A172 (cell line): ENCODE data around the gene LOX. TPM values are rescaled to one million over a fixed set of nuclear protein-coding genes. Genes with fewer than 3 reads are reported as not detected.
A peak's percentile ranks its signal among the peaks of the same experiment; 100 is the strongest.

ENCODE experiments used
- DNase-seq: peaks from one replicate; pipeline ENCODE4 v3.0.0-alpha.2; 2015; ENCODE audit warnings: low spot score
- total RNA-seq: library from RNA; depleted of rRNA; stranded (reverse); fragments of >200 nt; shearing (Covaris generic); gene quantifications from 2 replicates; pipeline ENCODE4 v1.2.3, GENCODE V29; 2014; rRNA removed

LOX gene, protein sequence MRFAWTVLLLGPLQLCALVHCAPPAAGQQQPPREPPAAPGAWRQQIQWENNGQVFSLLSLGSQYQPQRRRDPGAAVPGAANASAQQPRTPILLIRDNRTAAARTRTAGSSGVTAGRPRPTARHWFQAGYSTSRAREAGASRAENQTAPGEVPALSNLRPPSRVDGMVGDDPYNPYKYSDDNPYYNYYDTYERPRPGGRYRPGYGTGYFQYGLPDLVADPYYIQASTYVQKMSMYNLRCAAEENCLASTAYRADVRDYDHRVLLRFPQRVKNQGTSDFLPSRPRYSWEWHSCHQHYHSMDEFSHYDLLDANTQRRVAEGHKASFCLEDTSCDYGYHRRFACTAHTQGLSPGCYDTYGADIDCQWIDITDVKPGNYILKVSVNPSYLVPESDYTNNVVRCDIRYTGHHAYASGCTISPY
- total RNA-seq: 22.2 and 27.2 TPM in 2 replicates

- DNase-seq: peak; percentile 75
Measured at GRCh38 chr5:122078116-122079110, at the start of gene LOX. Gene LOX, minus strand, starts transcription at chr5:122078259. Its CDS starts 274 bp downstream, at chr5:122077985.

DNA sequence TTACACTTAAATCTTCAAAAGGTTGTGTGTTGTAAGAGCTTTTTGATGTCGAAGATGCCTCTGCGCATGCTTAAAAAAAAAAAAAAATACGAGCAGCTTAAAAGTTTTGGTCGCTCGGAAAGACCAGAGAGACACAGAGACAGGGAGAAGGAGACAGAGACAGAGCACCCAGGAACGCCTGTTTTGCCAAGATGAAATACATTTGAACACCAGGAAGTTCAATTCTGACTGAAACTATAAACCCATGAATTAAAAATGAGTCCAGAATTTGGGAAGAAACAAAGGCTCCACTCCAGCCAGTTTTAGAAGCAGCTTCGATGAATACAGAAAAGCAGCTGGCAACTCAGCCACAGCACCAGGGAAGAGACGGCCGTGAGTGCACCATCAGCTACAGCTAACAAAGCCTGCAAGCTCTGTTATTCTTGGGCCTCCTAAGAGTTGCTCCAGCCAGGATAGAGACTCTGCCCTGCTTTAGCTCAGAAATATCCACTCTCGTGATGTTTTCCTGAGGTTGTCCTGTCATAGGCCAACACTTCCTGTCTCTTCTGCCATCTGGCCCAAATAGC, 48.8 kb upstream of the LOX start:
- no peak for DNase-seq

GRCh38 chr5:122126177-122126755, 48.2 kb upstream of the LOX start:
- DNase-seq: peak; percentile 9

GRCh38 chr5:122124766-122125165, 46.7 kb upstream of the LOX start:
- DNase-seq: no peak

DNA sequence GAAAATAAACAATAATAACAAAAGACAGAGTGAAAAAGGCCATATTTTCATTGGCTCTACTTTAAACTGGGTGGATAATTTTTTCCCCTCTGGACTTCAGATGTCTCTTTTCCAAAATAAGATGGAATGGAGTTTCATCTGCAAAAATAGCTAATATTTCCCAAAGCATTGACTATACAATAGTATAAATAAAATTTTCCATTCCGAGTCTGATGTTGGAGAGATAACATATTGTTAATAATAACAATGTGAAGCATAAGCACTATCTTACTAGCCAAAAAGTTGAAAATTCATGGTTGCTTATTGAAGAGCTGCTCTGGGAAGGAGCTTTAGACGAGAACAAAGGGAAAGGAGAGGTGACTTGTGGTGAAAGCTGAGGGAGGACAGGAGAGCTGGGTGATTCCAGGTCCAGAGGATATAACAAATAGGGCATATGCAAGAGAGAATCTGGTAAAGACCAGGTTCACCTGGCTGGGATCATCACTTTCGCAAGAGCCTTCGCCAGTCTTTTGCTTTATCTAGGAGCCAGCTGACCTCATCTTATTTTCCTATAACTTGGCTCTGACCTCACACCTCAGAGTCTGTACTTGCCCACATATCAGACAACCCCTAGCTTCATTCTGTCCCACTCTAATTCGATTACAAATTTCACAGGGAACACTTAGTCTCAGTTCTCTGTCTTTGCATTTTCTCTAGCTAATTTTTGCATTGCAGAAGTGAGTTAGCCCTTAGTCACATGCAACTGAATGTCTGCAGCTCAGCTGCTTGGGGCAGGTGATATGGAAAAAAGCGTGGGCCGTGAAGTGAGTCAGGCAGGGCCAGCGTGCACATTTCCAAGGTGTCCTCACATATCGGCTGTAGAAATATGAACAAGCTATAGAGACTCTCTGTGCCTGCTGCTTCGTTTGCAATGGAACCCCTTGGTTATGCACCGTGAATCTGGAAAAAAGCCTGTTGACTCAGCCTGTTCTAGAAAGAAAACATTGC, 43.7 kb upstream of the LOX start:
- no peak for DNase-seq

GRCh38 chr5:122120957-122121356, 42.9 kb upstream of the LOX start:
- peak; percentile 30 for DNase-seq

DNA sequence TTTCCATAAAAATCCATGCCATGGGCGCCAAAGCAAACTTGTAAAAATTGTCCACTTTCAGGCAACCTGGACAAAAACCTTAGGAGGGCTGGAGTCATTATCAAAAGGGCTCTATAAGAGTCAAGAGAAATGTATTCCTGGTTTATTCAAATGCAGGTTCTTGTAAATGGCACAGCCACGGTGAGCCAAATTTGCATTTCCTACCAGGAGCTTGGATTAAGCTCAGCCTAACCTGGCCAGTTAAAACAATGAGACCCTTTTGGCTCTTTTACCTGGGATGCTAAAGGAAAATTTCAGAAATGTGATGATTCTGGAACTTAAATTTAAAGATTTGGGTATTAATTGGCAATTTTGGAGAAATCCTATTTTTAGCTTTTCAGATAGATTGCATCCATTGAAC, 42.4 kb upstream of the LOX start:
- no peak for DNase-seq

GRCh38 chr5:122119205-122119604, 41.1 kb upstream of the LOX start:
- DNase-seq: no peak

DNA sequence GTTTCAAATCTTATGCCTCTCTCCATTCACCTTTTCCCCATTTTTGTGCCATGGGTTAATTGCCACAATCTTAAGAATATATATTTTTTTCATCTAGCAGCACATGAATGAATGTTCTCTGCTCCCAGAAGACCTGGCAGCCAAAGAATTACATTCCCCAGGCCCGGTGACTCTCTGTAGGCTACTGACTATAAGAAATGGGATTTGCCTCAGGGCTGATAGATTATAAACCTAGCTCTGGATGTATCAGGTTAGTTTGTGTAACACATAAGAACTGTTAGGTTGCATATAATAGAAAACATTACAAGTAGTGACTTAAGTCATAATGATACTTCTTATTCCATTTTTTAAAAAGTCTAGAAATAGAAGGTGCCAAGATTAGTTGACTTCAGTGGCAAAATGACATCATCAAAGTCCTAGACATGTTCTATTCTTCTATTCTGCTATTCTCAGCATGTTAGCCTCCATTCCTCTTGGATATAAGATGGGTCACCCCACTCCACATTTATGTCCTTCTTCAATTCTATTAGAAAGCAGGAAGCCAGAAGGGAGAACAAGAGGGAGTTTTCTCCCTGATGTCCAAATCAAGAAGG, 40.4 kb upstream of the LOX start:
- no peak for DNase-seq

- DNase-seq: no peak
Measured at GRCh38 chr5:122114501-122114900, 36.4 kb upstream of the LOX start.

GRCh38 chr5:122112733-122113558, 34.9 kb upstream of the LOX start:
- DNase-seq: no peak

DNA sequence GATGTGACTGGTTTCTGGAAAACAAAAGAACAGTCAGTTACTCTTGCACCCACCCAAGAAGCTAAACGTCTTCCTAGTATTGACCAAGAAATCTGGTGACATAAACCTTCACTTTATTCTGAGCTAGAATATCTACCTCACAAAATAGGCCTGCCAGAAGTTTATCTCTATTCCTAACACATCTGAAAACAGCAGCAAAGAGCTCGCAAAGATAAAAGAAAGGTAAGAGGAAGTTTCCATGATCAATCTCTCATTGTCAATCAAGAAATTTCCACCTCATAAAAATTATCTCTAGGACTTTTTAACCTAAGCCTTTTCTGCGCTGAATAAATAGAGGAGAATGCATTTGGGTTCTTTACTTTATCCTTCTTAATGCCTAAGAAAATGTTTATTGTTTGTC, 34.0 kb upstream of the LOX start:
- DNase-seq: no peak

DNA sequence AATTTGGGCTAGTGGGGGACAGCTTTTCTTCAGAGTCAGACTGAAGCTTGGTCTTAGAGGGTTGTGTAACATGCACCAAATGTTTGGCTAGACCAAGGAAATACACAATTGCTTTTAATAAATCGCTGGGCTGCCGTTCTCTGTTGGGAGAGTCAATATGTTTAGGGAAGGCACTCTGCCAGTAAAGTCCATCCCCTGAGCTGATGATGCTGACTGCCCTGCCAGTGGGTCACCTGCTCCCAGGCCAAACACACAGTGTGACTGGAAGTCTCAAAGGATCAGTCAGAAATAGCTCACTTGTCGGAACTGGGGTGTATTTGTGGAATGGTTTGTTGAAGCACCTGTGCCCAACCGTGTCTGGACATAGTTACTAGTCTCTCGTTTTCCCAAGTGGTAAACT, 33.4 kb upstream of the LOX start:
- DNase-seq: no peak

DNA sequence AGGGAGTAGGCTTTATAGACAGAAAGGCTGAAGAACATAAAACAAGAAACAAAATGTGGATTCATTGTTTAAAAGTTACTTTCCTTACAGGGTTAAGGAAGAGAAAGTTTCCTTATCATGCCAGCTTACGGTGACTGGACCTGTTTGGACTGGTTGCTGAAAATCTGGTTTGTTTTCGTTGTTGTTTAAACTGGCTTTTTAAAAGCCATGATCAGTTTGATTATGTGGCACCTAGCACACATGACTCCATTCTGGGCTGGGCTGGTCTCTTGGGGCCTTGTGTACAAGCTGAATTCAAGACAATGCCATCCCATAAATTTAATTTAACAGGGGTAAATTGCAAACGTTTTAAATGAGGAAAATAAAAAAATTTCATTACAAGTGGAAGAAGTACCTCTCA, 32.9 kb upstream of the LOX start:
- DNase-seq: no peak

GRCh38 chr5:122107016-122107415, 29.0 kb upstream of the LOX start:
- DNase-seq: no peak

DNA sequence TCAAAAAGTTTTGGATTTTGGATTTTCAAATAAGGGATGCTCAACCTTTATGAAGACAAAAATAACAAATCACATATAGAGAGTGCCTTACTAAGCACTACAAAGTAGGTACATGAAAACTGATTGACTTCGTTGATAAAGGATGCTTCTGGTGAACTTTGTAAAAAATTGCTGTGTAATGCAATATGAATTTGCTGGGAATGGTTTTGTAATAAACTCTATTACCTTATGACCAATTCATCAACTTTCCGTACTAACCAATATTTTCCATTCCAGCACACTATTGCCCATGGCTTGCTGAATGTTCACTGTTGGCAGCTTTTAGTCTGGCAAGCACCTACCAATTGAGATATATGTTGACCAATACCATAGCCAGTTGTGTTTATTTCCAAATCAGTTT, 27.9 kb upstream of the LOX start:
- no peak for DNase-seq

GRCh38 chr5:122102825-122103224, 24.8 kb upstream of the LOX start:
- DNase-seq: peak; percentile 58

DNA sequence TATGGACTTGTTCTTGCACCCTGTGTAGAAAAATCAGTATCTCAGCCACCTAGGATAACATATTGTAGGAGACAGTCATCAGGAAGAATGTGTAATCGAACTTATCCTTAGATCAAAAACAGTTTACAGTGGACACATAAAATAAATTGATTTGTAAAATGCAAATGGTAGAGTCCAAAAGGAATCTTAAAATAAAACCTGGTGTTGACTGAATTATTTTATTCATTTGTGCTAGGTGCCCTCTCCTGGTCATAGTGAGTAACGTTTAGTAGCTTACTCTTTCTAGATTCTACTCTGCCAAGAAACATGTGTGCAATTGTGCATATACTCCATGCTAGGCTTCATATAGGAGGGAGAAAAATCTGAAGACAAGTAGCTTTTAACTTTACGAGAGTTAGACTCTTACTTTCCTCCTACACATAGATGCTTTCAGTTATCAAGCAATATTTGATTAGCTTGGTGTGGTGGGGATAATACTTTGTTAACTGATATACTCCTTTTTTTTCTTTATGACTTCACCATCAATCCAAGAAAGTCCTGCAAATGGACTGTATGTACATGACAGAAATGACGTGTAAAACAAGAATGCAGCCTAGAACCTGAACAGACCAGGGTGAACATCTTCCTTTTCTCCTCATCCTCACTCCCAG, 23.7 kb upstream of the LOX start:
- DNase-seq: peak; percentile 61
